Measurements from ENCODE around the gene HK1. TPM values are rescaled to one million over a fixed set of nuclear protein-coding genes. Genes with fewer than 3 reads are reported as not detected.

HK1 gene
- total and polyA plus RNA-seq, 2 donors (not counting 1 experiment from before 2014, with no cell fraction given): 60.6 to 172 TPM

GRCh38 chr10:69401416-69401815 lies 123.1 kb downstream of the HK1 start:
- no peaks in the 10 kb centered on the region for H3K27me3 ChIP-seq (ENCODE audit: control insufficient read depth, insufficient read depth, low read length)
- H3K36me3 ChIP-seq (ENCODE audit: control insufficient read depth, insufficient read depth, low read length): peaks cover 16% of the 10 kb centered on the region
- no peaks in the 10 kb centered on the region for H4K20me1 ChIP-seq (ENCODE audit: control insufficient read depth, extremely low read depth, insufficient read depth, low read length)
- H3K4me2 ChIP-seq (ENCODE audit: extremely low read depth, insufficient read depth, low read length): no peak overlapping the region
- no peak for TF ChIP-seq CTCF (conservative IDR thresholded peaks at IDR 0.05 in 1 of 2, IDR thresholded peaks at IDR 0.05 in 1 of 2; ENCODE audit: low read depth in 1 of 2, low read length in 2 of 2)
- no peak for TF ChIP-seq EZH2 (IDR thresholded peaks at IDR 0.05; ENCODE audit: low read length, missing control alignments)
- no peak overlapping the region for H3K9ac ChIP-seq (ENCODE audit: insufficient read depth, low read length)
- no peak overlapping the region for H2AFZ ChIP-seq (ENCODE audit: low read length)
- peaks cover 14% of the 10 kb centered on the region for H3K4me1 ChIP-seq (ENCODE audit: control insufficient read depth, extremely low read depth, insufficient read depth, low read length)
- H3K27ac ChIP-seq (ENCODE audit: insufficient read depth, low read length): no peak overlapping the region
- H3K4me3 ChIP-seq (replicated peaks in 1 of 4; ENCODE audit: control extremely low read depth in 1 of 4, insufficient read depth in 1 of 4, low read depth in 3 of 4, low read length in 4 of 4): no peak overlapping the region
- H3K79me2 ChIP-seq (ENCODE audit: control insufficient read depth, insufficient read depth, low read length): no peaks in the 10 kb centered on the region
- H3K9me3 ChIP-seq (ENCODE audit: control insufficient read depth, insufficient read depth, low read depth, low read length): no peaks in the 10 kb centered on the region
- DNase-seq (ENCODE audit: low read depth in 2 of 2): no peak

GRCh38 chr10:69402386-69402785 lies 124.1 kb downstream of the HK1 start:
- Histone ChIP-seq H3K9ac (ENCODE audit: insufficient read depth, low read length) (no peak overlapping the region), H2AFZ (ENCODE audit: low read length) (no peak overlapping the region), H4K20me1 (ENCODE audit: control insufficient read depth, extremely low read depth, insufficient read depth, low read length) (no peaks in the 10 kb centered on the region), H3K79me2 (ENCODE audit: control insufficient read depth, insufficient read depth, low read length) (no peaks in the 10 kb centered on the region), H3K27ac (ENCODE audit: insufficient read depth, low read length) (no peak overlapping the region), H3K4me3 (replicated peaks in 1 of 4; ENCODE audit: control extremely low read depth in 1 of 4, insufficient read depth in 1 of 4, low read depth in 3 of 4, low read length in 4 of 4) (no peak overlapping the region), H3K27me3 (ENCODE audit: control insufficient read depth, insufficient read depth, low read length) (no peaks in the 10 kb centered on the region), H3K9me3 (ENCODE audit: control insufficient read depth, insufficient read depth, low read depth, low read length) (no peaks in the 10 kb centered on the region), H3K4me1 (ENCODE audit: control insufficient read depth, extremely low read depth, insufficient read depth, low read length) (peaks cover 14% of the 10 kb centered on the region), H3K36me3 (ENCODE audit: control insufficient read depth, insufficient read depth, low read length) (peaks cover 16% of the 10 kb centered on the region), H3K4me2 (ENCODE audit: extremely low read depth, insufficient read depth, low read length) (no peak overlapping the region)
- no peak for DNase-seq (ENCODE audit: low read depth in 2 of 2)
- TF ChIP-seq CTCF (conservative IDR thresholded peaks at IDR 0.05 in 1 of 2, IDR thresholded peaks at IDR 0.05 in 1 of 2; ENCODE audit: low read depth in 1 of 2, low read length in 2 of 2) (no peak), EZH2 (IDR thresholded peaks at IDR 0.05; ENCODE audit: low read length, missing control alignments) (no peak)

- H3K27ac ChIP-seq (ENCODE audit: insufficient read depth, low read length): no peak overlapping the region
- H3K9me3 ChIP-seq (ENCODE audit: control insufficient read depth, insufficient read depth, low read depth, low read length): no peaks in the 10 kb centered on the region
- no peaks in the 10 kb centered on the region for H3K79me2 ChIP-seq (ENCODE audit: control insufficient read depth, insufficient read depth, low read length)
- no peak for DNase-seq (ENCODE audit: low read depth in 2 of 2)
- H4K20me1 ChIP-seq (ENCODE audit: control insufficient read depth, extremely low read depth, insufficient read depth, low read length): no peaks in the 10 kb centered on the region
- H3K4me1 ChIP-seq (ENCODE audit: control insufficient read depth, extremely low read depth, insufficient read depth, low read length): peaks cover 17% of the 10 kb centered on the region
- H3K4me3 ChIP-seq (replicated peaks in 1 of 4; ENCODE audit: control extremely low read depth in 1 of 4, insufficient read depth in 1 of 4, low read depth in 3 of 4, low read length in 4 of 4): no peak overlapping the region
- H3K9ac ChIP-seq (ENCODE audit: insufficient read depth, low read length): no peak overlapping the region
- no peak for TF ChIP-seq EZH2 (IDR thresholded peaks at IDR 0.05; ENCODE audit: low read length, missing control alignments)
- no peak for TF ChIP-seq CTCF (conservative IDR thresholded peaks at IDR 0.05 in 1 of 2, IDR thresholded peaks at IDR 0.05 in 1 of 2; ENCODE audit: low read depth in 1 of 2, low read length in 2 of 2)
- H3K4me2 ChIP-seq (ENCODE audit: extremely low read depth, insufficient read depth, low read length): no peak overlapping the region
- no peaks in the 10 kb centered on the region for H3K27me3 ChIP-seq (ENCODE audit: control insufficient read depth, insufficient read depth, low read length)
- H2AFZ ChIP-seq (ENCODE audit: low read length): no peak overlapping the region
- peaks cover 16% of the 10 kb centered on the region for H3K36me3 ChIP-seq (ENCODE audit: control insufficient read depth, insufficient read depth, low read length)
These were observed 124.8 kb downstream of the HK1 start for GRCh38 chr10:69403066-69403465.
